Fibroblast of lung (primary cell): ENCODE data around the gene C11orf86. TPM values are rescaled to one million over a fixed set of nuclear protein-coding genes. Genes with fewer than 3 reads are reported as not detected.

Source experiments
- DNase-seq, 2 donors: peaks; one replicate each; pipeline versions ENCODE4 v3.0.0 to v3.0.0-alpha.2; 2010; ENCODE audit warnings: low read depth in 2 of 2
- H2AFZ ChIP-seq: 2 replicates; pipeline ENCODE4 v1.5.1; 2012; ENCODE audit warnings: low read length, control low read depth, inconsistent platforms
- H3K27ac ChIP-seq: 2 replicates; pipeline ENCODE4 v1.5.1; 2011; ENCODE audit warnings: low read length, control low read depth; ENCODE audit not compliant: insufficient read depth
- H3K27me3 ChIP-seq: 2 replicates; pipeline ENCODE4 v1.5.1; 2011; ENCODE audit warnings: mild to moderate bottlenecking, low read length; ENCODE audit not compliant: control insufficient read depth, insufficient read depth
- H3K36me3 ChIP-seq: 2 replicates; pipeline ENCODE4 v1.5.1; 2011; ENCODE audit warnings: low read length; ENCODE audit not compliant: control insufficient read depth, insufficient read depth
- H3K4me1 ChIP-seq: 2 replicates; pipeline ENCODE4 v1.5.1; 2011; ENCODE audit warnings: low read length; ENCODE audit not compliant: control insufficient read depth, insufficient read depth; ENCODE audit errors: extremely low read depth
- H3K4me2 ChIP-seq: 2 replicates; pipeline ENCODE4 v1.5.1; 2011; ENCODE audit warnings: low read length, control low read depth; ENCODE audit not compliant: insufficient read depth; ENCODE audit errors: extremely low read depth
- H3K4me3 ChIP-seq, 4 experiments: fragments of 200-600 bp in 1 of 4; sonication (generic) in 1 of 4; replicated peaks in 1 of 4; 2 replicates each; pipeline ENCODE4 v1.5.1; 2011 to 2016; ENCODE audit warnings: low read length in 4 of 4, low read depth in 3 of 4, mild to moderate bottlenecking in 3 of 4, control low read depth in 2 of 4, inconsistent platforms in 1 of 4, mixed read lengths in 1 of 4; ENCODE audit not compliant: insufficient read depth in 1 of 4; ENCODE audit errors: control extremely low read depth in 1 of 4
- H3K79me2 ChIP-seq: 2 replicates; pipeline ENCODE4 v1.5.1; 2012; ENCODE audit warnings: mild to moderate bottlenecking, low read length, inconsistent platforms; ENCODE audit not compliant: control insufficient read depth, insufficient read depth
- H3K9ac ChIP-seq: 2 replicates; pipeline ENCODE4 v1.5.1; 2011; ENCODE audit warnings: mild to moderate bottlenecking, low read length, control low read depth; ENCODE audit not compliant: insufficient read depth
- H3K9me3 ChIP-seq: 2 replicates; pipeline ENCODE4 v1.5.1; 2012; ENCODE audit warnings: low read depth, low read length; ENCODE audit not compliant: control insufficient read depth, insufficient read depth
- H4K20me1 ChIP-seq: 2 replicates; pipeline ENCODE4 v1.5.1; 2011; ENCODE audit warnings: low read length; ENCODE audit not compliant: control insufficient read depth, insufficient read depth; ENCODE audit errors: extremely low read depth
- CTCF ChIP-seq, 2 donors: IDR thresholded peaks in 1 of 2; conservative IDR thresholded peaks in 1 of 2; 1 replicate in 1 of 2; 2 replicates in 1 of 2; pipeline ENCODE4 v1.5.1; 2011 to 2012; ENCODE audit warnings: low read length in 2 of 2, control low read depth in 1 of 2, inconsistent platforms in 1 of 2, low read depth in 1 of 2, mild to moderate bottlenecking in 1 of 2
- EZH2 ChIP-seq: IDR thresholded peaks from 2 replicates; pipeline ENCODE4 v1.5.1; 2012; ENCODE audit warnings: low read length, control low read depth, mild to moderate bottlenecking; ENCODE audit errors: missing control alignments
- polyA plus RNA-seq, 2 donors: library from polyadenylated mRNA; depleted of rRNA in 1 of 2; stranded (reverse) in 1 of 2; unstranded in 1 of 2; fragments of >200 nt; gene quantifications; 2 replicates each; pipeline ENCODE4 v1.2.1, GENCODE V29; 2011 to 2012; ENCODE audit warnings: missing spikeins in 1 of 2
- total RNA-seq: library from RNA; depleted of rRNA; stranded (reverse); fragments of >200 nt; gene quantifications from 2 replicates; pipeline ENCODE4 v1.2.1, GENCODE V29; 2014

C11orf86 gene
- total and polyA plus RNA-seq, 2 donors (not counting 1 experiment from before 2014, with no cell fraction given) = not detected

- Histone ChIP-seq H3K4me3 (no peak overlapping the region), H3K79me2 (no peaks in the 10 kb centered on the region), H3K27me3 (no peaks in the 10 kb centered on the region), H3K36me3 (no peaks in the 10 kb centered on the region), H4K20me1 (no peaks in the 10 kb centered on the region), H3K9me3 (no peaks in the 10 kb centered on the region), H2AFZ (no peak overlapping the region), H3K4me1 (peaks cover 4% of the 10 kb centered on the region), H3K27ac (no peak overlapping the region), H3K9ac (no peak overlapping the region), H3K4me2 (no peak overlapping the region)
- peak; percentile 84 to 91 for DNase-seq
- TF ChIP-seq EZH2 (no peak), CTCF (conservative IDR thresholded peaks at IDR 0.05 in 1 of 2, IDR thresholded peaks at IDR 0.05 in 1 of 2; ENCODE audit: low read depth in 1 of 2, low read length in 2 of 2) (no peak)
Observed at GRCh38 chr11:66981976-66982578, 7.0 kb downstream of the C11orf86 start.

DNA sequence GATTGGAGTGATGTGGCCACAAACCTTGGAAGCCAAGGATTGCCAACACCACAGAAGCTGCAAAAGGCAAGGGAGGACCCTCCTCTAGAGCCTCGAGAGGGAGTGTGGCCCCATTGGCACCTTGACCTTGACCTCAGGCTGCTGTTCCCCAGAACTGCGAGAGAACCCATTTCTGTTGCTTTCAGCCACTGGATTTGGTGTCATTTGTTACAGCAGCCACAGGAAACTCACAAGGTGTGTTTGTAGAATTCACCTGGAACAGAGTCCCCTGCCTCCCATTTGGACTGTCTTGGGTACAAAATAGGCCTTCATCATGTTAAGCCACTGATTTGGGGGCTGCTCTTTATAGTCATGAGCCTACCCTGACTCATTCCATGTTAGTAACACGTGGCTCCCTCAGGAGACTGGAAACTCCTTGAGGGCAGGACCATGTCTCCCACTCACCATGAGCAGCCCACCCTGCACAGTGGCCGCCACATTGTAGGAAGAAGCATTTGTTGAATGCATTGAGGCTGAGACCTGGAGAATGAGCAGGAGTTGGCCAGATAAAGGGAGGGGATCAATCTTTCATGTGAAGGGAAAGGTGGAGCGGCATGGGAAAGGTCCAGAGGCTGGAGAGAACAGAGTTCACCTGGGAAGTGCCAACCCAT is 8.3 kb downstream of the C11orf86 start:
- Histone ChIP-seq H3K9ac (no peak overlapping the region), H3K36me3 (no peaks in the 10 kb centered on the region), H3K27me3 (no peaks in the 10 kb centered on the region), H3K4me3 (no peak overlapping the region), H4K20me1 (no peaks in the 10 kb centered on the region), H3K4me1 (peaks cover 4% of the 10 kb centered on the region), H3K27ac (no peak overlapping the region), H3K9me3 (no peaks in the 10 kb centered on the region), H2AFZ (no peak overlapping the region), H3K79me2 (no peaks in the 10 kb centered on the region), H3K4me2 (no peak overlapping the region)
- TF ChIP-seq EZH2 (no peak), CTCF (conservative IDR thresholded peaks at IDR 0.05 in 1 of 2, IDR thresholded peaks at IDR 0.05 in 1 of 2; ENCODE audit: low read depth in 1 of 2, low read length in 2 of 2) (no peak)
- DNase-seq = no peak

DNA sequence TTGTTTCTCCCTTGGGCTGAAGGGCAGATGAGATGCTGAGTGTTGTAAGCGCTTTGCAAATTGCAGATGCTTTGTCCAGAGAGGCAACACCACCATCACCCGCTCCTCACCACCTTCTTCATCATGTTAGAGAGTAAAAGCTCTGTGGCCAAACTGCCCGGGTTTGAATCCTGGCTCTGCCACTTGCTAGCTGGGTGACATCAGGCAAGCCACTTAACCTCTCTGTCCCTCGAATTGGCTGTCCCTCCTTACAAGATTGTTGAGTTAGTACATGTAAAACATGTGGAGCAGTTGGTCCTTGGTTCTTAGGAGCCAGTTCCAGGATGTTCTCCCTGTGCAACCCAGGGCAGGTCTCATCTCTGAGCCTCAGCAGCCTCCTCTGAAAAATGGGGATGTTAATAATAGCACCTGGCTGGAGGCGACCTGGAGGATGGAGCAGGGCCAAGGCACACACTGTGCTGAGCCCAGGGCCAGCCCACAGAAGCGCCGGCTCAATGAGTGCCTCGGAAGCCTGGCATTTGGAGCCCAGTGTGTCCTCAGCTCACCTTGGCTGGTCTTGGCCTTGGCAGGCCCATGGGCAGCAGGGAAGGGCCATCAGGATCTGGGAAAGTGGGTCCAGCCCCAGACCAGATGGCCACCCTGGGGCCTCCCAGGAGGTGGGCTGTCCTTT is 10.5 kb downstream of the C11orf86 start:
- no peak for DNase-seq
- peaks cover 4% of the 10 kb centered on the region for H3K4me1 ChIP-seq
- no peak overlapping the region for H3K27ac ChIP-seq
- H2AFZ ChIP-seq = no peak overlapping the region
- H3K4me2 ChIP-seq = no peak overlapping the region
- H3K9me3 ChIP-seq = no peaks in the 10 kb centered on the region
- no peaks in the 10 kb centered on the region for H3K27me3 ChIP-seq
- no peak overlapping the region for H3K9ac ChIP-seq
- no peaks in the 10 kb centered on the region for H3K79me2 ChIP-seq
- TF ChIP-seq CTCF (conservative IDR thresholded peaks at IDR 0.05 in 1 of 2, IDR thresholded peaks at IDR 0.05 in 1 of 2; ENCODE audit: low read depth in 1 of 2, low read length in 2 of 2) = no peak
- no peak for TF ChIP-seq EZH2
- H4K20me1 ChIP-seq = no peaks in the 10 kb centered on the region
- no peak overlapping the region for H3K4me3 ChIP-seq
- no peaks in the 10 kb centered on the region for H3K36me3 ChIP-seq
